OCI-LY3 (cell line): ENCODE results near the gene ZNF175.
"Not testable (repeated sequence)": the region's sequence is repeated elsewhere in the genome, so short reads cannot be mapped to it uniquely, and the experiment has no call there.

ENCODE experiments used
- H2AFZ ChIP-seq: fragments of 200-600, 300-600 bp; shearing (Covaris generic); 2 replicates; pipeline ENCODE4 v1.6.0; 2014; ENCODE audit warnings: antibody characterized with exemption, low read depth, low read length
- H3K27ac ChIP-seq: fragments of 200-600, 300-600 bp; sonication (generic); 2 replicates; pipeline ENCODE4 v1.5.1; 2014; ENCODE audit warnings: mild to moderate bottlenecking, low read length, moderate library complexity, mixed read lengths
- H3K27me3 ChIP-seq: fragments of 200-600, 300-600 bp; sonication (generic); 2 replicates; pipeline ENCODE4 v1.6.1; 2014; ENCODE audit warnings: low read depth, low read length, mixed read lengths
- H3K36me3 ChIP-seq: fragments of 200-600, 300-600 bp; sonication (generic); replicated peaks from 2 replicates; pipeline ENCODE3; 2014; ENCODE audit warnings: low read depth, low read length, mixed read lengths
- H3K4me1 ChIP-seq: fragments of 300-600, 200-600 bp; sonication (generic); 2 replicates; pipeline ENCODE4 v1.6.1; 2014; ENCODE audit warnings: low read length, mixed read lengths
- H3K4me2 ChIP-seq: fragments of 200-600, 300-600 bp; sonication (generic); 2 replicates; pipeline ENCODE4 v1.6.1; 2014; ENCODE audit warnings: low read length, mixed read lengths
- H3K4me3 ChIP-seq: fragments of 300-600, 200-600 bp; sonication (generic); 2 replicates; pipeline ENCODE4 v1.5.1; 2014; ENCODE audit warnings: antibody characterized with exemption, mild to moderate bottlenecking, low read length, moderate library complexity
- H3K79me2 ChIP-seq: fragments of 300-600, 200-600 bp; shearing (Covaris generic); 2 replicates; pipeline ENCODE4 v1.6.1; 2014; ENCODE audit warnings: mild to moderate bottlenecking, low read length, mixed read lengths
- H3K9ac ChIP-seq: fragments of 300-600, 200-600 bp; shearing (Covaris generic); 2 replicates; pipeline ENCODE4 v1.6.0; 2014; ENCODE audit warnings: mild to moderate bottlenecking, low read length, moderate library complexity
- H3K9me3 ChIP-seq: fragments of 200-600, 300-600 bp; shearing (Covaris generic); 2 replicates; pipeline ENCODE4 v1.6.1; 2014; ENCODE audit warnings: low read length, mixed read lengths; ENCODE audit not compliant: insufficient read depth
- H4K20me1 ChIP-seq: fragments of 200-600, 300-600 bp; sonication (generic); 2 replicates; pipeline ENCODE4 v1.6.1; 2016; ENCODE audit warnings: low read length, mixed read lengths; ENCODE audit not compliant: insufficient read depth
- EZH2phosphoT487 ChIP-seq: fragments of 200-600 bp; shearing (Covaris generic); IDR thresholded peaks from 2 replicates; pipeline ENCODE4 v1.6.1; 2018; ENCODE audit warnings: antibody characterized with exemption, mixed run types, low read depth
- TF ChIP-seq, protein P1 (sequence below): fragments of 200-600, 300-600 bp; sonication (generic); IDR thresholded peaks from 2 replicates; pipeline ENCODE4 v1.5.1; 2014; ENCODE audit warnings: antibody characterized with exemption, low read length, low read depth

The ZNF175 gene

DNA sequence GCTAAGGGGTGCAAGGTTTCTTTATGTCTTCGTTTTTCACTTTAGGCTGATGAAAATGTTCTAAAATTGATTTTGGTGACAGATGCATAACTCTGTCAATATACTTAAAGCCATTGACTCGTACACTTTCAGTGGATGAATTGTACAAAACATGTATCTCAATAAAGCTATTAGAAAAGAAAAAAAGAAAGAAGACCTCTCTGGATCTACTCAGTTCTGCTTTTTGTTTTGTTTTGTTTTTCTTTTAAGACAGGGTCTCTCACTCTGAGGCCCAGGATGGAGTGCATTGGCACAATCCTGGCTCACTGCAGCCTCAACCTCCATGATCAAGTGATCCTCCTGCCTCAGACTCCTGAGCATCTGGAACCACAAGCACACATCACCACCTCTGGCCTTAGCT is 55.6 kb downstream of the ZNF175 start:
- TF ChIP-seq EZH2phosphoT487: no peak
- TF ChIP-seq, protein P1, sequence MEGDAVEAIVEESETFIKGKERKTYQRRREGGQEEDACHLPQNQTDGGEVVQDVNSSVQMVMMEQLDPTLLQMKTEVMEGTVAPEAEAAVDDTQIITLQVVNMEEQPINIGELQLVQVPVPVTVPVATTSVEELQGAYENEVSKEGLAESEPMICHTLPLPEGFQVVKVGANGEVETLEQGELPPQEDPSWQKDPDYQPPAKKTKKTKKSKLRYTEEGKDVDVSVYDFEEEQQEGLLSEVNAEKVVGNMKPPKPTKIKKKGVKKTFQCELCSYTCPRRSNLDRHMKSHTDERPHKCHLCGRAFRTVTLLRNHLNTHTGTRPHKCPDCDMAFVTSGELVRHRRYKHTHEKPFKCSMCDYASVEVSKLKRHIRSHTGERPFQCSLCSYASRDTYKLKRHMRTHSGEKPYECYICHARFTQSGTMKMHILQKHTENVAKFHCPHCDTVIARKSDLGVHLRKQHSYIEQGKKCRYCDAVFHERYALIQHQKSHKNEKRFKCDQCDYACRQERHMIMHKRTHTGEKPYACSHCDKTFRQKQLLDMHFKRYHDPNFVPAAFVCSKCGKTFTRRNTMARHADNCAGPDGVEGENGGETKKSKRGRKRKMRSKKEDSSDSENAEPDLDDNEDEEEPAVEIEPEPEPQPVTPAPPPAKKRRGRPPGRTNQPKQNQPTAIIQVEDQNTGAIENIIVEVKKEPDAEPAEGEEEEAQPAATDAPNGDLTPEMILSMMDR: no peak
- no peaks in the 10 kb centered on the region for H4K20me1 ChIP-seq

GRCh38 chr19:51627491-51628138 is 56.5 kb downstream of the ZNF175 start:
- H3K27me3 ChIP-seq: peaks cover 65% of the 10 kb centered on the region
- H3K4me3 ChIP-seq: no peak overlapping the region
- H3K4me2 ChIP-seq: no peak overlapping the region
- no peaks in the 10 kb centered on the region for H3K4me1 ChIP-seq
- TF ChIP-seq, protein P1: no peak
- TF ChIP-seq EZH2phosphoT487: no peak
- no peaks in the 10 kb centered on the region for H3K9me3 ChIP-seq
- H3K27ac ChIP-seq: no peak overlapping the region
- H4K20me1 ChIP-seq: no peaks in the 10 kb centered on the region
- H3K36me3 ChIP-seq: no peaks in the 10 kb centered on the region
- H3K79me2 ChIP-seq: no peaks in the 10 kb centered on the region
- H3K9ac ChIP-seq: no peak overlapping the region
- no peak overlapping the region for H2AFZ ChIP-seq

More for the DNA sequence above, 55.6 kb downstream of the ZNF175 start:
- Histone ChIP-seq H3K9me3 (no peaks in the 10 kb centered on the region), H2AFZ (no peak overlapping the region), H3K4me2 (no peak overlapping the region), H3K36me3 (no peaks in the 10 kb centered on the region), H3K27ac (no peak overlapping the region), H3K4me1 (peaks cover 3% of the 10 kb centered on the region), H3K79me2 (no peaks in the 10 kb centered on the region), H3K9ac (no peak overlapping the region), H3K27me3 (peaks cover 62% of the 10 kb centered on the region), H3K4me3 (no peak overlapping the region)

DNA sequence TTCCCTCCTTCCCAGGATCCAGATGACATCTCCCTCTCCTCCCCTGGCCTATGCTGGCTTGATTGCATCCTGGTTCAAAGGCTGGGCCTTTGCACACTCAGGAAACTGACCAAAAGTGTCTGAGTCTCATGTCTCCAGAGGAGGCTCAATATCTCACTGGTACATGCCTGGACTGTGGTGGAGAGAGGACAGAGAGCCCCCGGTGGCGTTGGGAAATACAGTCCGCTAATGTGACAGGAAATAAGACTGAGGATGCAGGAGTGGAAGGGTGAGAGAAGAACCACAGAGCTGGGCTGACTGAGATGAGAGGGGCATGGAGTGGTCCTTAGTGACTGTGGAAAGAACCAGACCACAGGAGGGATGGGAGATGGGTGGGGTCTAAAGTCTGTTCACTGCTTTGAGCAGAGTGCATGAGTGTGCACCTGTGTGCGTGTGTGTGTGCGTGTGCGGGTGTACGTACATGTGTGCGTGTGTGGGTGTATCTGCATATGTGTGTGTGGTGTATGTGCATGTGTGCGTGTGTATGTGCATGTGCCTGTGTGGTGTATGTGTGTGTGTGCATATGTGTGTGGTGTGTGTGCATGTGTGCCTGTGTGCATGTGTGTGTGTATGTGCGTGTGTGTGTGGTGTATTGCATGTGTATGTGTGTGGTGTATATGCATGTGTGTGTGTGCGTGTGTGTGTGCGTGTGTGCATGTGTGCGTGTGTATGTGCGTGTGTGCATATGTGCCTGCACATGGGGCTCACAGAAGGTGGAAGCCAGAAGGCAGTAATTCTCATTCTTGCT is 57.3 kb downstream of the ZNF175 start:
- Histone ChIP-seq H3K27me3 (peaks cover 58% of the 10 kb centered on the region), H3K4me2 (no peak overlapping the region), H3K9ac (no peak overlapping the region), H3K79me2 (no peaks in the 10 kb centered on the region), H3K4me1 (no peaks in the 10 kb centered on the region), H4K20me1 (no peaks in the 10 kb centered on the region), H2AFZ (no peak overlapping the region), H3K36me3 (no peaks in the 10 kb centered on the region), H3K4me3 (no peak overlapping the region), H3K27ac (no peak overlapping the region), H3K9me3 (no peaks in the 10 kb centered on the region)
- no peak for TF ChIP-seq EZH2phosphoT487
- TF ChIP-seq, protein P1: no peak

DNA sequence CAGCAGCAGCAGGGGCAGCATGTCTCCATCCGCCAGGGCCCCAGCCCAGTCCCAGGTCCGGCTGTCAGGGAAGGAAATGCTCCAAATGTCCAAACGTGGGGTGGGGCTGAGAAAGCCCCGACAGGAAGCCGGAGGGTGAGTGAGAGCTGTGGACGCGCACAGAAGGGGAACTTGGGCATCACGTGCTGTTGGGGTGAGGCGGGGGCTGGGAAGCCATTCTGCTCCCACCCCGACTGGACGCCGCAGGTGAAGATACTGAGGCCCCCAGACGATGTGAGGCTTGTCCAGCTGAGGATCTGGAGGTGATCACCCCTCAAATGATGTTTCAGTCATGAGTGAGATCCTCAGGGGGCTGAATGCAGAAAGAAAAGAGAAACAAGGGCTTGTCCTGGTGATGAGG is 59.2 kb downstream of the ZNF175 start, which contains the start of gene SIGLEC5:
TSS of gene SIGLEC5 (minus strand) at position 87 of the 400 bp plus-strand sequence. CDS start at position 21, 66 bp downstream.
- not testable (repeated sequence) for H3K4me3 ChIP-seq, H3K9ac ChIP-seq, H3K9me3 ChIP-seq, H2AFZ ChIP-seq, H3K4me1 ChIP-seq, H3K36me3 ChIP-seq, H4K20me1 ChIP-seq, H3K27ac ChIP-seq, H3K79me2 ChIP-seq, H3K4me2 ChIP-seq
- H3K27me3 ChIP-seq: peaks cover 42% of the 10 kb centered on the region
